Measurements from ENCODE around the gene FCRL5.

FCRL5 gene

DNA sequence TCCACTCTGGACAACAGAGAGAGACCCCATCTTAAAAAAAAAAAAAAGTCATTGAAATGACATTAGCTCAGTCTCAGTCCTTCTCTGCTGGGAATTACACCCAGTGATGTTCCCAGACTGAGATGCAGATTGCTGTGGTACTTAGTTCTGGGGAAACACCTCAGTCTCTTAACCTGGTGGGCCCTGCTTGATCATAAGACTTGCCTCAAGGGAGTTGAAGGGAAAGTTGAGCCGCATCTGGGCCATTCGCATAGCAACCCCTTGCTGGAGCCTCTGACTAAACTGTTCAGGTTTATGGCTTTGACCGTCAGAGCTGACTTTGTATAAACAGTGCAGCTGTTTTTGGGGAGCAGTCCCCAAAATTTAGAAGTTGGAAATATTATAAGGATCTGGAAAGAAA lies 32.2 kb upstream of the FCRL5 start:
- no peak overlapping the region for H3K4me3 ChIP-seq (ENCODE audit: low read depth, low read length)
- POLR2A ChIA-PET = no interaction called here
- CTCF ChIA-PET = no interaction called here
- DNase-seq (ENCODE audit: low read depth, low spot score) = no peak
- TF ChIP-seq, protein P1, sequence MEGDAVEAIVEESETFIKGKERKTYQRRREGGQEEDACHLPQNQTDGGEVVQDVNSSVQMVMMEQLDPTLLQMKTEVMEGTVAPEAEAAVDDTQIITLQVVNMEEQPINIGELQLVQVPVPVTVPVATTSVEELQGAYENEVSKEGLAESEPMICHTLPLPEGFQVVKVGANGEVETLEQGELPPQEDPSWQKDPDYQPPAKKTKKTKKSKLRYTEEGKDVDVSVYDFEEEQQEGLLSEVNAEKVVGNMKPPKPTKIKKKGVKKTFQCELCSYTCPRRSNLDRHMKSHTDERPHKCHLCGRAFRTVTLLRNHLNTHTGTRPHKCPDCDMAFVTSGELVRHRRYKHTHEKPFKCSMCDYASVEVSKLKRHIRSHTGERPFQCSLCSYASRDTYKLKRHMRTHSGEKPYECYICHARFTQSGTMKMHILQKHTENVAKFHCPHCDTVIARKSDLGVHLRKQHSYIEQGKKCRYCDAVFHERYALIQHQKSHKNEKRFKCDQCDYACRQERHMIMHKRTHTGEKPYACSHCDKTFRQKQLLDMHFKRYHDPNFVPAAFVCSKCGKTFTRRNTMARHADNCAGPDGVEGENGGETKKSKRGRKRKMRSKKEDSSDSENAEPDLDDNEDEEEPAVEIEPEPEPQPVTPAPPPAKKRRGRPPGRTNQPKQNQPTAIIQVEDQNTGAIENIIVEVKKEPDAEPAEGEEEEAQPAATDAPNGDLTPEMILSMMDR (IDR thresholded peaks at IDR 0.05; ENCODE audit: insufficient read depth, low read length, missing control alignments) = no peak

DNA sequence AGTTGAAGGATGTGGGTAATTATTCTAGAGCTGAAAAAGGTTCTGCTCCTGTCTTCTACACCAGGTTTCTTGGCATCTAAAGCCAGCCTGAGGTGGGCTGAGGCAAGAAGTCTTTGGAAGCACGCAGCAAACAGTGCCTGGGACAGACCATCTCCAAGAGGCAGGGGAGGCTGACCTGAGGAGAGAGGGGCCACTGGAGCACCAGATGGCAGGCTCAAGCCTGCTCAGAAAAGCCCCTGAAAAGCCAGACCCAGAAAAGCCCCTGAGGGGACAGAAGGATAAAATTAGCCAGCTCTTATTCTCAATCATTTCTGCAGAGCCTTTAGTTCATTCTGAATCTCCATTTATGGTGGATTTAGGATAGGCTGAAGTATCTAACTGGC lies 28.5 kb upstream of the FCRL5 start:
- no peak for DNase-seq (ENCODE audit: low read depth, low spot score)
- TF ChIP-seq, protein P1 (IDR thresholded peaks at IDR 0.05; ENCODE audit: insufficient read depth, low read length, missing control alignments) = no peak
- no peak overlapping the region for H3K4me3 ChIP-seq (ENCODE audit: low read depth, low read length)
- POLR2A ChIA-PET = no interaction called here
- CTCF ChIA-PET = interaction anchor here (0.7 to 6.0 kb wide), 25 partner anchors 8 to 1491 kb away, joined by 3 to 51 read pairs (median 4); no protein-coding TSS in a partner anchor

DNA sequence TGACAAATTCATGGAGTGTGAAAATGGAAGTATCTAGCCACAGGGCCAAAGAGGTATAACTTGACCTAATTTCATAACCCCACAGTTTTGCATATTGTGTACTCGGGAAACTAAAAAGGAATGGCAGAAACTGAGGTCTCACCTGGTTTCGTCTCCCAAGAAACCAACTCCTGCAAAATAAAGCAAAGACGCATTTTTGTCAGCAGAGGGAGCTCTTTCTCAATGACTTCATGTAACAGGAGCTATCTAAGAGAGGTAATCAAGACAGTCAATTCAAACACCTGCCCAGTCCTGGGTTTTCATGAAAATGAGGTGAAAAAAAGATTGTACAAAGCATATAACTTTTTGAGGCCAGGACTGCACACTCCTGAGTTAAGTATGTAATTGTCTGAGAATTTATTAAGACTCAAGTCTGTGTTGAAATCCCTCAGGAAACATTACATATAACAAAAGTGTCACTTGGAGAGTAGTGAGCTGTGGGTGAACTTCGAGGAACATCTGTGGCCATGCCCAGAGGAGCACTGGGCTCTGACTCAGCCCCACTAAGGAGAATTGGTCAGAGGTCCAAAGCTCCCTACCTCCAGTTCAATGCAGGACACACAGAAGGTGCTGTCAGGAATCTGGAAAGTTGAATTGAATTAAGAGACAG lies 28.0 kb upstream of the FCRL5 start:
- DNase-seq (ENCODE audit: low read depth, low spot score) = peak; percentile 4

DNA sequence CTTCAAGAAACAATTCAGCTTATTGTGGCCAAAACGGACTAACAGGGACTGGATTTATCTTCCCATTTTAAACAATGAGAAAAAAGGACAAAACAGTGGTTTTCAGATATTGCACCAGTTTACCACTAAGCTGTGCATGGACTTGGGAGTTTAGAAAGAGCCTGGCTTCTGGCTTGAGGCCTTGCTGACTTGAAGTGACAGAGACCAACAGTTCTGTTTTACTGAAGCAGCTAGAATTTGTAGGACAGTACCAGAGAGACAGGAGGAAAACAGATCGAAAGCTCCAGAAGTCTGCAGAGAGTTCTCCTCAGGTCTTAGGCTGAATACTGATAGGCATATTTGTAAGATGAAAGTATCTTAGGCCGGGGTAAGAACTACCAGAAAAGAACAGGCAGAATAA lies 25.1 kb upstream of the FCRL5 start:
- POLR2A ChIA-PET = no interaction called here
- no peak overlapping the region for H3K4me3 ChIP-seq (ENCODE audit: low read depth, low read length)
- DNase-seq (ENCODE audit: low read depth, low spot score) = no peak
- CTCF ChIA-PET = interaction anchor here (1.2 to 6.0 kb wide), 5 partner anchors 9 to 547 kb away, joined by 3 to 51 read pairs (median 7); no protein-coding TSS in a partner anchor
- TF ChIP-seq, protein P1 (IDR thresholded peaks at IDR 0.05; ENCODE audit: insufficient read depth, low read length, missing control alignments) = no peak

More for the DNA sequence above, 28.0 kb upstream of the FCRL5 start:
- H3K4me3 ChIP-seq (ENCODE audit: low read depth, low read length) = no peak overlapping the region
- ChIA-PET POLR2A (no interaction called here), CTCF (interaction anchor here (0.7 to 6.0 kb wide), 28 partner anchors 9 to 1491 kb away, joined by 3 to 51 read pairs (median 4); no protein-coding TSS in a partner anchor)
- TF ChIP-seq, protein P1 (IDR thresholded peaks at IDR 0.05; ENCODE audit: insufficient read depth, low read length, missing control alignments) = peak; percentile 60

DNA sequence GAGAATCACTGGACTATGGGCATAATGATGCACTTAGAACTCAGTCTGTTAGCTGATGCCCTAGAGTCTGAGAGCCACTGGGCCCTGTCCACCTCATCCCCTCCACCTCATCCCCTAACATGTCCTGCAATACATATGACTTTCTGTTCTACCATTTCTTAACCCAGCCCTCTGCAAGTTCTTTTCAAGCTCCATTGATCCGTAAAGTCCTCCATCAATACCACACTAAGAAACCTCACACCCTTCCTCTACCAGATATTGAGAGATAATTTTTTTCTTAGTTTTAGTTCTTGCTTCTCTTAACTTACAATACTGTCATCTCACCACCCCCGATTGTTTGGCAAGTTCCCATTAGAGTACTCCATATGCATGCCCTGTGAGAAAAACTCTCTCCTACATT lies 23.4 kb upstream of the FCRL5 start:
- TF ChIP-seq, protein P1 (IDR thresholded peaks at IDR 0.05; ENCODE audit: insufficient read depth, low read length, missing control alignments) = no peak
- DNase-seq (ENCODE audit: low read depth, low spot score) = no peak
- ChIA-PET CTCF (interaction anchor here (3.2 to 6.0 kb wide), 2 partner anchors 11 to 548 kb away, joined by 10 to 51 read pairs; no protein-coding TSS in a partner anchor), POLR2A (no interaction called here)
- H3K4me3 ChIP-seq (ENCODE audit: low read depth, low read length) = no peak overlapping the region

DNA sequence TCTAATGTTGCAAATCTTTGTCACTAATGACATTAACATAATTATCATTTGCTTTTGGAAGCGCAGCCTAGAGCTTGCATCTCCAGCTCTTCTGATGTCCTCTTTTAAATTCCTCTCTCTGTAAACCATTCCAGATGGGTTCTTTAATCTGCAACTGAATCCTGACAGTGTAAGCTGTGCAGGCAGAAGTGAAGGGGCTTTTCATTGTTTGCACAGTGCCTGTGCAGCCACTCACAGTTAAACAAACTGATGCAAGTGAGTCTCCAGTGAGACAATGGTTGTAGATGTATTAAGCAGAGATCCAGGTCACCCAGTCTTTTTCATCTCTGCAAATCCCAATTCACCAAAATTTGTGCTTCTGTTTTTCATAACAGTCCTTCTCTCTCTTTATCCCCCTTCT lies 22.5 kb upstream of the FCRL5 start:
- POLR2A ChIA-PET = no interaction called here
- no peak overlapping the region for H3K4me3 ChIP-seq (ENCODE audit: low read depth, low read length)
- DNase-seq (ENCODE audit: low read depth, low spot score) = no peak
- CTCF ChIA-PET = no interaction called here
- TF ChIP-seq, protein P1 (IDR thresholded peaks at IDR 0.05; ENCODE audit: insufficient read depth, low read length, missing control alignments) = no peak
